NCI-H69 (cell line): ENCODE data around the gene SLC10A1.

Experiments used
- DNase-seq: peaks from one replicate; lab custom pipeline; 2025; lab: John Stamatoyannopoulos, UW

Gene SLC10A1

DNA sequence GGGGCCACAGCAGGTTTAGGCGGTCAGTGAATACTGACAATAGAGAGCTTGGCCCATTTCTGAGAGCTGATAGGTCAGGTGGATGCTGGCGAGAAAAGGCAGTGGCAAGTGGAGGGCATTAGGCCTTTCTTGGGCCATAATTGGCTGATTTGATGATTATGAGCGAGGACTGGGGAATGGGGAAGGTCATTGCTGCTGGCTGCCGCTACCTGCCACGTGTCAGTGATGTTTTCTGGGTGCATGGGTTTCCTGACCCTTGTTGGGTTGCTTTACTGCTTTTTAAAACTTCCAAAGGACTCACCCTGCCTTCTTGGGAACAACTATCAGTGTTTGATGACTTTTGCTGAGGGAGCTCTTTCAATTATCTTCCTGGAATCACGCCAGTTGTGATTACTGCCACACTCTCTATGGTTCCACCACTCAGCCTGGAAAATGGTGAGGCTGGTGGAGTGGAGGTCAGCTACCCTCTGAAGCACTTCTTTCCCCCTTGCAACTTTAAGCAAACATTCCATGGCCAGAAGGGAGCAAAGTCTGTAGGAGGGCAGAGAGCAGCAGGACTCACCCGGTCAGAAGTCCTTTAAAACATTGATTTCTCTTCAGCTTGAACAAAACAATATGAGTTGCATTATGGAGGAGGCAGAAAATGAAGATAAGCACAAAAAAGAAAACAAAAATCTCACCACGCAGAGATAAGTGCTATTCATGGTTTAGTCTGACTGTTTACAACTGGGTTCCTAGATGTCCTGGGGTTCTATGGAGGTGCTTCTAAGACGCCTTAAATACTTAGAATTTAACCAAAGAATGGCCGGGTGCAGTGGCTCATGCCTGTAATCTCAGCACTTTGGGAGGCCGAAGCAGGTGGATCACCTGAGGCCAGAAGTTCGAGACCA is 12.1 kb upstream of the SLC10A1 start:
- peak; percentile 23 for DNase-seq

DNA sequence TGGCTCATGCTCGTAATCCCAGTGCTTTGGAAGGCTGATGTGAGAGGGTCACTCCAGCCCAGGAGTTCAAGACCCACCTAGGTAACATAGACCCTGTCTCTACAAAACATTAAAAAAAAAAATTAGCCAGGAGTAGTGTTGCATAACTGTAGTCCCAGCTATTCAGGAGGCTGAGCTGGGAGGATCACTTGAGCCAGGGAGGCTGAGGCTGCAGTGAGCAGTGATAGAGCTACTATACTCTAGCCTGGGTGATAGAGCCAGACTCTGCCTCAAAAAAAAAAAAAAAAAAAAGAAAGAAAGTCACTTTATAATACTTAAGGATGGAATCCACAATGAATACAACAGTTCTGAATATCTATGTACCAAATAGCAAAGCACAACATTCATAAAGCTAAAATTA is 10.2 kb upstream of the SLC10A1 start:
- DNase-seq: no peak

DNA sequence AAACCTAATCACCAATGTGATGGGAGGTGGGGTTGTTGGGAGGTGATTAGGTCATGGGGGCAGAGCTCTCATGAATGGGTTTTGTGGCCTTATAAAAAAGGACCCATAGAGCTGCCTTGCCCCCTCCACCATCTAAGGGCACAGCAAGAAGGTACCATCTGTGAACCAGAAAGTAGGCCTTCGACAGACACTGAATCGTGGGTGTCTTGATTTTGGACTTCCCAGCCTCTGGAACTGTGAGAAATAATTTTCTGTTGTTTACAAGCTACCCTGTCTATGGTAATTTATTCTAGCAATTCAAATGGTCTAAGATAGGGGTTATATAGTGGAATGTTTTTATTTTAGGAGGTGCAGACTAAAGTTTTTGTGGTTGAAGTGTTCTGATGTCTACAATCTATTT is 7.9 kb upstream of the SLC10A1 start:
- DNase-seq: no peak

DNA sequence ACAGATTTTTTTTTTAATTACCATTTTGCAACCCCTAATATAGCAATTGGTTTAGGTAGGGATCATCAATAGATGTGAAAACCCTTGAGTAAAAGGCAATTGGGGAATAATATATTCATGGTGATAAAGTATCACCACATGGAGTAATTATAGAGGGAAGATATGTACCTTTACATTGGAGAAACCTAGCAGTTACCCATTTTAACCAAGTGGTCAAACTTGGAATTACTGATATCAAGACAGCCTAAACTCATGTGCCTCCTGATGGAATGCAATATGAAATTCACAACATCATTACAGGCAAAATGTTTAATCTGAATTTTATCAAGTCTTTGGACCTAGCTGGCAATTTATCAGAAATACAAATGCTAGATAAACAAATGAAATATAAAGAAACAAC is 6.7 kb upstream of the SLC10A1 start:
- peak; percentile 34 for DNase-seq

DNA sequence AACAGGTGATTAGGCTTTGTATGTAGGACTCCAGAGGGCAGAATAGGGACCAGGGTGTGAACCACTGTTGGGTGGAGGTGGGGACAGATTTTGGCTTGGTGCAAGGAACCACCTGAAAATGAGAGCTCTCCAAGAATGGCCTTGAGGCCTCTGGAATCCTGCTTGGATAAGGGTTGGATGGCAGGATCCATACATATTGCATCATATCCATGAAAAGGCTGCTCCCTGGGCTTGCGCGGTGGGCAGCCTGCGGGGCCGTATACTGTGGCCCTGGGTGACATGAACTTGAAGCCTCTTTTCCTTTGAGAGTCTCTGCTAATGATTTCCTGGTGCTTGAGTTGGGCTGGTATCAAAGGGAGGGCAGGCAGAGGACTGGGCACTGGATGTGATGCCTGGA is 1.3 kb upstream of the SLC10A1 start:
- no peak for DNase-seq

DNA sequence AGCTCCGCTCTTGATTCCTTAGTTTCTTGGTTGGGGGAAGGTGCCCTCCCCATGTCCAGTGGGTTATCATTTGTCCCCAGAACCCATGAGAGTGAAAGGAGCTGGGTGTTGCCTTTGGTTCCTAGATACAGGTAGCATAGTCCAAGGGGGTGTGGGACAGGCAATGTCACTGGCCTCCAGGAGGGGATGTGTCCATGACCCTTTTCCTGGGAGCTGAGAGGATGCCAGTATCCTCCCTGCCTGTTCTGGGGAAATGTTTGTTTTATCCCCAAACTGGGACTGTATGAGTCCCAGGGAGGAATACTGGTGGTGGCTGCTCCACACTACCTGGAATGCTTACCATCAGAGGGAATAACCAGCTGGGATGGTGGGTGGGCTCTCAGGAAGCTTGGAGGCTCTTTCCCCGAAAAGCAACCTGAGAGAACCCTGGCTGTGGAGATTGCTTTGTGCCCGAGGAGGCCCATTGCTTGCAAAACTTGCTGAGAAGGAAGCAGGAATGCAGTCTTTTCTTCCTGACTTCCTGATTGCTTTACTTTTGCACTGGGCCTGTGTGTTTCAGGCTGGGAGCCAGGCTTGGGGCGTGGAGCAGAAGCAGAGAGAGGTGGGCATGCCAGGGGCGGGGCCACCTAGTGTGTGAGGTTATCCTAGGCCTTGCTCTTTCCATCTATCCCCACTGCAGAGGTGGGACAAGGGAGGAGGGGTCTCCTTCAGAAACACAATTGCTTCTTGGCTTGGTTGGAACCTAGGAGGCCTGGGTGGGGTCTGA is 715 bp upstream of the SLC10A1 start:
- no peak for DNase-seq

DNA sequence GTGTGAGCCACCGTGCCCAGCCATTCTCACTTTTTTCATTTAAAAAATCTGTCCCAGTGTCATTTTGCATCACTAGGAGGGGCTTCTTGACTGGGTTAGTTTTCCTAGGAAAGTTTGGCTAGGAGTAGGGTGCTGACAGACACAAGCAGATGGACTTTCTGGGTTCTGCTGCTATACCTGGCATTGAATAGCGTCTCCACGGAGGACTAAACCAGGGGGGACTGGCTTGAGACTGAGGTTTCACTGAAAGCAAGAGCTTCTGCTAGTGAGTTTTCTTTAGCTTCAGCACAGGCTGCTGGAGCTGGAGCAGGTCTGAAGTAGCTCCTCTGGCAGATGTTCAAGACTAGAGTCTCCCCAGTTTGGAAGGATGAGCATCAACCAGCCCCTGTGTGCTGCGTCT is 1.4 kb downstream of the SLC10A1 start:
- DNase-seq: no peak

DNA sequence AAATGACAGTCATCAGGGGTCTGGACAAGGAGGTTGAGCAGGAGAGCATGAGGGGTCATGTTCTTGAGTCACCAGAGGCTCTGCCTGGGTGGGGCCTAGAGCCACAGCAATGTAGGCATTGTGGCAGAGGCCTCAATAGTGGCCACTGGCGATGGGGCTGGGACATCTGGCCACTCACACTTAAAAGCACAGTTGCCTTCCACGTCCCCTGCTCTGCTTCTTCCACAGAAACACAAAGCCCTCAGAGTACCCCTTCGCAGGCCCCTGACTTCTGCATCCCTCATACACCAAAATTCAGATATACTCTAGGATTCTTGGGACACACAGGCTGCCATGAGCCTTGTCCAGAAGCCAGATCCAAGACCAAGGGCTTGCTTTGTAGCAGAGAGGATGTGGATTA is 2.2 kb downstream of the SLC10A1 start:
- no peak for DNase-seq

DNA sequence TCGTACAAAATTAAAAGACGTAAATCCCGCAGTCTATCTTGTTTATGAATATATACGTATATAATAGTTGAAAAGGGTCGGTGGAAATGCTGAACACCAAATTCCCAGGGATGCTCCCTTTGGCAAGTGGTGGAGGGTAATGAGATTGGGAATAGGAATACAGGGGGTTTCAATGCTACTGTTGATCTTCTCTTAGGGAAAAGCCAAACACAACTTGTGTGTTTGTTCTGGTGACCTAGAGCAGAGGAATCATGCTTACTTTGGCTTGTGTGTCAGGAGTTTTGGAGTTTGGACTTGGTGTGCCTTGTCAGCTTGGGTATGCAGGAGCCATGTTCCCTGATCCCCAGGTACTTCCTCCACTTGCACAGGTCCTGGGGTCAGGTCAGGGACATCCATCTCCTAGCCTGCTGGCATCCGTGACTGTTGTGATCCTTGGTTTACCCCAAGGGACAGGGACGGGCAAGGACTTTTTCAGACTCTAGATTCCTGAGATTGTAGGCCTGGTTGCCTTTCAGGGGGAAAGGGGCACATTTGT is 4.1 kb downstream of the SLC10A1 start:
- DNase-seq: no peak

DNA sequence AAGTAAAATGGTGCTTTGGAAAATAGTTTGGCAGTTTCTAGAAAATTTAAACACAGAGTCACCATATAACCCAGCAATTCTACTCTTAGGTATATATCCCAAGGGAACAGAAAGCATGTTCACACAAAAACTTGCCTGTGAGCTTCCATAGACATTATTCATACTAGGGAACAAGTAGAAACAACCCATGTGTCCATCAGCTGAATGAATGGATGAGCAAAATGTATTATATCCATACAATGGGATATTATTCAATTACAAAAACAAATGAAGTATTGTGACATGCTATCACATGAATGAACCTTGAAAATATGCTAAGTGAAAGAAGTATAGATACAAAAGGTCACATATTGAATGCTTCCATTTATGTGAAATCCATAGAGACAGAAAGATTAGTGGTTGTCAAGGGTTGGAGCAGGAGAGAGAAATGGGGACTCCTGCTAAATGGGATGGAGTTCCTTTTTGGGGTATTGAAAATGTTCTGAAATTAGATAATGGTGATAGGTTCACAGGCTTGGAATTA is 7.9 kb downstream of the SLC10A1 start:
- no peak for DNase-seq

DNA sequence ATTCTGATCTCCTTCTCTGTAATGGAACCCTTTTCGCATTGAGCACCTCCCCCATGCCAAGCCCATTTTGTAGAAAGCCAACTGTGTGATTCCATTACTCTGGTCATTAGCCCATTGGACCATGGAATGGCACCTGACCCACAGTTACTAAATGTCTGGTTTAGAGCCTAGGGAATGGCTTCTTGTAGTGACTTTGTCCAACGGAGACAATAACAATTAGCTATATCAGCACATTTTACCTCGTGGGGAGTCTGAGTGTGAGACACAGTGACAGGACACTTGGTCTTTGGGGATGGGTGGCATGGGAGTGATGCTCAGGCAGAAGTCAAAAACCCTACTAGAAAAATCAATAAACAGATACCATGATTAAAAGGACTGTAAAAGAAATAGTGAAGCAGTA is 10.4 kb downstream of the SLC10A1 start:
- no peak for DNase-seq

DNA sequence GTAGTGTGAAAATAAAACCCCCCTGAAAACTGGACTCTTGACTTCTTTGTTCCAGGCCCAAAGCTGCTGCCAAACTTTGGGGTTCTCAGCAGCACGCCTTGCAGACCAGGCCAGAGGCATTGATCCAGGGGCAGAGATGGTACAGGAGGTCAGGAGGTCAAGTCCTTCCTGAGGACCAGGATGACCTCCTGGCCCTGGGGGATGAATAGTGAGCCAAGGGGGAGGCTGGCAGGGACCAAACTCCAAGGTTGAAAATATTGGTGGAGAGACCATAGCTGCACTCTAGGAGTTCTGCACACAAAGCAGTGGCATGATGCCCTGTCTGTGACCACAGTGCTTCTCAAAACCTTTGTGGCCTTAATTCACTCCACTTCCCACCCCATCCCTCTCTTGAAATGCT is 12.1 kb downstream of the SLC10A1 start:
- no peak for DNase-seq

DNA sequence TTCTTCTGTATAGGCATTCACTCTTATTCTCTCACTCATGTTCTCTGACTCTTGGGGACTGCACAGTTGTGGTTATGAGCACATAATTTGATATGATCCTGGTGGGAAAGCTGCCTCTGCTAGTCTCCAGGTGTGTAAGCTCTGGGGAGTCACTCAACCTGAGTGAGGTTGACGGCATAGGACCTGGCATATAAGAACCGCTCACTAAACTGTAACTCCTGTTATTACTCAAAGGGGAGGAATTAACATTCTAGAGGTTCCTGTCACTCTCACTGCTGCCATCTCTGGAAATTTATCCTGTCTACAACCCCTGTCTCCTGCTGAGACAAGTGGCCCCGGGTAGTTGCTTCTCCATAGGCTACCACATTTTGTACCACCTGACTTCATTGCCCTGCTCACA is 16.1 kb downstream of the SLC10A1 start:
- DNase-seq: no peak

DNA sequence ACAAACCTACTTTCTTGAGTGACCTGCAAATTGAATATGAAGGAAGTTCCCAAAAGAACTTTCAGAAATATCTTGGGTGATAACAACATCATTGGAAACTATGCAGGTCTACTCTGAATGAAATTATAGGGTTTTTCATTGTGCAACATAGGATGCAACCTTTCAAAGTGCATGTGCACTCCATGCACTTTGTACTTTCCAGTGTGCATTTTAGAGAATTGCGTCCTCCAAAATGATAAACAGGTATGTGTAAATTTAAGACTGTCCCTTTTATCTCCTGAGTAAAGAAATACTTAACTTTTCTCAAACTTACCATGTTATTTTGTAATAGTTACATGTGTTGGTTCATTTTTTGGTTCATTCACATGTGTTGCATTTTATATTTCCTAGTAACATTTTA is 16.9 kb downstream of the SLC10A1 start:
- DNase-seq: no peak

DNA sequence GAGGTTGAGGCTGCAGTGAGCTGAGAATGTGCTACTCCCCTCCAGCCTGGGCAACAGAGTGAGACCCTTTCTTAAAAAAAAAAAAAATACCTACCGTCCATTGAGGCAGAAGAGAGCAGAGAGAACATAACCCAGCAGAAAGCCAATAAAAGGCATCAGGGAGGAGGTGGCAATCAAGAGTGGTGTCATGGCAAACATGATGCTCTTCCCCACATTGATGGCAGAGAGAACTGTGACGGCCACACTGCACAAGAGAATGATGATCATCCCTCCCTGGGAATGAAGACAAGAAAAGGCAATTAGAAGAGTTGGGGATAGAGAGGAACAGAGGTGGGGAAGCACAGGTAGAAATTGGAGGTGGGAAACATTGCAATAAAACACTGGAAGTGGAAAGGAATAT is 18.0 kb downstream of the SLC10A1 start:
- DNase-seq: no peak

DNA sequence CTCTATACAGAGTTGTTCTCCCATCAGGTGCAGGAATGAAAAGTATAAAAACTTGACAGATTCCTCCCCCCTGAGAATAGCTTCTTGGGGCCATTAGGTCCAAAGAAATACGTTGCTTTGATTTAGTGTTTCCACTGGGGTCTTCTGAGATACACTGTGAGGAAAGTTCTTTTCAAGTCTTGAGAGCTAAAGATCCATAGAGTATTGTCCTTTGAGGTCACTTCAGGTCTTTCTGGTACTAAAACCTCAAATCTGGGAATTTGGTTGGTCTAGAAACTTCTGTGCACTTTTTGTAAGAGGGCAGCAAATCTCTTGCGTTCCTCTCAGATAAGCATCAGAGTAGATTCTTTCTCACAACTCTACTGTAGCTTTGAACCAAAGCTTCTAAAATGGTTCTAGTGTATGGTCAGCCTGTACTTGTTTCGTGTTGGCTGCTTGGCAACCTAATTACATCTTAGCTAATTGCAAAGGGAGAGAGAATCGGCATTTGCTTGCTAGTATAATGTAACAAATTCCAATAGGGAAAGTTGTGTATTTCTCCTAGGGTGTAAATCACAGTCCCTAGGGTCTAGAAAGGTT is 20.1 kb downstream of the SLC10A1 start:
- no peak for DNase-seq

DNA sequence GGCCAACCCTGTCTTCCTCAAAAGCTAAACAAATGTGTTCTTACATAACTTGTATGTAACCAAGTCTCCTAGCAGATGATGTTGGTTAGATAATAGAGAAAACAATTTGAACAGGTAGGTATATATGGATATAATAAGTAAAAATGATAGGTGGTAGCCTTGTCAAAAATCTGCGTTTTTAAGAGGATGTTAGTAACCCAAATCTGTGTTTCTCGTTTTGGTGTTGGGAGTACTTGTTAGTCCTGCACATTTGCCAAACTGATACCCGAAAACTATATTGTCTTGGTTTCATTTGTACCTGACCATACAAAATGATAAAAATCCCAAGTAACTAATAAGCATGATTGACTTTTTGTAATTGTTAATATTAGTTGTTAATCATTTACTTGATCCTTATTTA is 22.0 kb downstream of the SLC10A1 start:
- no peak for DNase-seq

DNA sequence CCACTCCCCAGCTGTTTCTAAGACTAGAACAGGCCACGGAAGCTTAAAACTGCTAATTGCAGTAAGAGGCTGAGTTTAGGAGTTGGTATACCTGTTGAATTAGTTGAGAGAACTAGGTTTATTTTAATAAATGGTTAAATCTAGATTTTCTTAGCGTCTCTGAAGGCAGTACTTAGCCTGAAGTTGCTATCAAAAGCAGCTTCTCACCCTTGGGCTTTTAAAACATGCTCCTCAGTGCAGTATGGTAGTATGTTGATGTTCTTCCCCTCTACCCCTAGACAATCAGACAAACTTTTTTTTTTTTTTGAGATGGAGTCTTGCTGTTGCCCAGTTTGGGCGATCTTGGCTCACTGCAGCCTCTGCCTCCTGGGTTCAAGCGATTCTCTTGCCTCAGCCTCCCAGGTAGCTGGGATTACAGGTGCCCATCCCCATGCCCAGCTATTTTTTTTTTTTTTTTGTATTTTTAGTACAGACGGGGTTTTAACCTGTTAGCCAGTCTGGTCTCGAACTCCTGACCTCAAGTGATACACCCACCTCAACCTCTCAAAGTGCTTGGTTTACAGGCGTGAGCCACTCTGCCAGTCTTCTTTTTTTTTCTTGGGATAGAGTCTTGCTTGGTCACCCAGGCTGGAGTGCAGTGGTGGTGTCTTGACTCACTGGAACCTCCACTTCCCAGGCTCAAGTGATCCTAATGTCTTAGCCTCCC is 23.3 kb downstream of the SLC10A1 start:
- no peak for DNase-seq

DNA sequence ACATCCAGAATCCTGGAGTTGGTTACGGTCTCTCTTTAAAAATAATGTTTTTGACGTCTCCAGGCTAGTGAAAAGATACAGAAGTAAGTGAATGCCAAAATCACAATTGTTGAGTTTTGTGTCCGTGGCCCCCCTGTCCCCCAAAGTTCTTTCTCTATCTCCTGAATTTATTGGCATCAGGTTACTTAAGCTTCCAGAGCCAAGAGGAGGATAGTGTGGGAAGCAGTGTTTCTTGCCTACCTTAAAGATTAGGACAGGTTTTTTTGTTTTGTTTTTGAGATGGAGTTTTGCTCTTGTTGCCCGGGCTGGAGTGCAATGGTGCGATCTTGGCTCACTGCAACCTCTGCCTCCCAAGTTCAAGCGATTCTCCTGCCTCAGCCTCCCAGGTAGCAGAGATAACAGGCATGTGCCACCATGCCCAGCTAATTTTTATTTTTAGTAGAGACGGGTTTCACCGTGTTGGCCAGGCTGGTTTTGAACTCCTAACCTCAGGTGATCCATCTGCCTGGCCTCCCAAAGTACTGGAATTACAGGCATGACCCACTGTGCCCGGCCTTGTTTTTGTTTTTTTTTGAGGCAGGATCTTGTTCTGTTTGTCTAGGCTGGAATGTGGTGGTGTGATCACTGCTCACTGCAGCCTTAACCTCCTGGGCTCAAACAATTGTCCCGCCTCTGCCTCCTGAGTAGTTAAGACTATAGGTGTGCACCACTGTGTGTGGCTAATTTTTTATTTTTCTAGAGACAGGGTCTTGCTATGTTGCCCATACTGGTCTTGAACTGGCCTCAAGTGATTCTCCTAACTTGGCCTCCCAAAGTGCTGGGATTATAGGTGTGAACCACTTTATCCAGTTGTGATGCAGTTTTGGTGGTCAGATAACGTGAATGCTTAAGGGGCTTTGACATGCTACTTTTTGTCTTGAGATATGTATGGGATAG is 24.7 kb downstream of the SLC10A1 start:
- DNase-seq: no peak

DNA sequence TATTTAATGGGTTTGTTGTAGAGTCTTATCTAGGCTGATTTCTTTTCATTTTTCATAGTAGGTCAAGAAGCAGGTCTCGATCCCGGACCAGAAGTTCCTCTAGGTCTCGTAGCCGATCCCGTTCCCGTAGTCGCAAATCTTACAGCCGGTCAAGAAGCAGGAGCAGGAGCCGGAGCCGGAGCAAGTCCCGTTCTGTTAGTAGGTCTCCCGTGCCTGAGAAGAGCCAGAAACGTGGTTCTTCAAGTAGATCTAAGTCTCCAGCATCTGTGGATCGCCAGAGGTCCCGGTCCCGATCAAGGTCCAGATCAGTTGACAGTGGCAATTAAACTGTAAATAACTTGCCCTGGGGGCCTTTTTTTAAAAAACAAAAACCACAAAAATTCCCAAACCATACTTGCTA is 25.9 kb downstream of the SLC10A1 start:
- no peak for DNase-seq

DNA sequence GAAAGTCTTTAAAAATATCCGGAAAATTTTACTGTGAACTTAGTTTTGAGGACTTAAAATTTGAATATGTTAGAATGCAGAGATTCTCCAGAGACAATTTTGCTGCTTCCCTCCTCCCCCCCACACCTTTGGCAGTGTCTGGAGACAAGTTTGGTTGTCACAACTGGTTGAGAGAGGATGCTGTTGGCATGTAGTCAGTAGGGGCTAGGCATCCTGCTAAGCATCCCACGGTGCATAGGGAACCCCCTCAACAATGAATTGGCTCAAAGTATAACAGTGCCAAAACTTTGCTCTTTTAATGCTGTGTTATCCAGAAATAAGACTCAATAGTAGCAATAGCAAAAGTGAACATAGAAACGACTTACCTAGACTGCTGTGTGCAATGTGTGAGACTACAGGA is 26.5 kb downstream of the SLC10A1 start:
- no peak for DNase-seq
